NCI-H2171 treated with DMSO at 0.1 percent for 48 hours (cell line): Measurements from ENCODE around the gene MYRIP.
"Not testable (repeated sequence)": the region's sequence is repeated elsewhere in the genome, so short reads cannot be mapped to it uniquely, and the experiment has no call there.

Experiments used
- DNase-seq: peaks from one replicate; lab custom pipeline; 2025; lab: John Stamatoyannopoulos, UW

MYRIP gene

GRCh38 chr3:40084424-40084823, 275.0 kb downstream of the MYRIP start:
- DNase-seq: not testable (repeated sequence)

GRCh38 chr3:40086890-40087883, 277.8 kb downstream of the MYRIP start:
- DNase-seq: no peak

DNA sequence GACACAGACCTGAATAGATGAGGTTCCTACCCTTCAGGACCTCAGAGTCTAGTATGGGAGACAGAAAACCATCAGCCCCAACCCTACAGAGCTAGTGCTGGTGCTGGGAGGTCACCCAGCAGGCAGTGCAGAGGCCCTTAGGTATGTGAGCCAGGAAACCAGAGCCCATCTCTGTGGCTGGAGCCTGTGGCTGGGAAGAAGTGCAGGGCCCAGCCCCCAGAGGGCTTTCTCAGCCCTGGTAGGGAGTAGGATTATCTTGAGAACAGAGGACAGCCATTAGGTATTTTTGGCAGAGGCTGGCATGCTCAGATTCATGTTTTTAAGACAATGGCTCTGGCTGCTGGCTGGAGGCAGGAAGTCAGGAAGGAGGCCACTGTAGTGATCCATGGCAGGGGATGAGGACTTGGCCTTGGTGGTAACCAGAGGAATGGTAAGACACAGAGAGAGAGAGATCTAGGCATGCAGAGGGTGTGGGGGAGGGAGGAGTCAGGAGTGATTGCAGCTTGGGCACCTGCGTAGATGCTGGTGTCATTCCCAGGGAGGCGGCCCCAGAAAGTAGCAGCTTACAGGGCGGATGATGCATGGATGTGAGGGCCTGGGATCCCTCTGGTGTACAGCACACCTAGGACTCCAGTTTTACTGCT, 279.2 kb downstream of the MYRIP start:
- no peak for DNase-seq

GRCh38 chr3:40096661-40097111, 287.3 kb downstream of the MYRIP start:
- DNase-seq: no peak

DNA sequence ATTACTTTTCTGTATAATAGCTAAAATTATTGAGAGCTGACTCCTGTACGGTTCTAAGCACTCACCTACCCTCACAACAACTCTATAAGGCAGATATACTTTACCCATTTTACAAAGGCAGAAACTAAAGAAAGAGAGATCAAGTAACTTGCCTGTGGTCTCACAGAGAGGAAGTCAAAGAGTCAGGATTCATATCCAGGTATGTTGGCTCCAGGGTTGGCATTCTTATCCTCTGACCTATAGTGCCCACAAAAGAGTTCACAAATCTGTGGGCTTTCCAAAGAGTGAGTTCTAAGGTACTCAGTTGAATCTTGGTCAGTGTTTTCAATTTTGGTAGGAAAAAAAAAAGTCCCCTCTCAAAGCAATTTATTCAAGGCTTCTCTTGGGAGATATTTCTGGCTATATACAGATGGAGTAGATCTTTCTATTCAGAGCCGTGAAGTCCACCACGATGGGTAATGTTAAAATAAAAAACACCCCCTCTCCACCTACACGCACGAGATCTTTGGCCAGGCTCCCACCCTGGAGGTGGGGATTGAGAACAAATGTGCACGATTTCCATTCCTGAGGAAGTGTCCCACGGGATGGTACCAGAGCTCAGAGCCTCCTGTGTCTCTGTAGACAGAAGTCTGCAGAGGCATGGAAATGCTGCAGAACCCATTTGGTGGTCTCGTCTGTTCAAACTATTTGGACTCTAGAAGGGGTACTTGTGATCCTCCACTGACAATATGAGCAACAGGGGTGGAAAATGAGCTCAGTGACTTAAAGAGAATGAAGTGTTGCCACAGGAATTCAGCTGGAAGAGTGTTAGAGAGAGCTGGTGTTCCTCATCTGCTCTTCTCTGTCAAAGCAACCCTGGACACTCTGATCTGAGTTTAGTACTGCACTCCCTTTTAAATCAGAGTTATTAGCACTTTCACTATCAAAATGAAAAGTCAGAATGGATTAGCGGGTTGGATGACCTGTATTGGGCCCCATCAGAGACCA, 288.0 kb downstream of the MYRIP start:
- no peak for DNase-seq

- no peak for DNase-seq
Observed at GRCh38 chr3:40098261-40098759, 288.9 kb downstream of the MYRIP start.

GRCh38 chr3:40099871-40100270, 290.5 kb downstream of the MYRIP start:
- DNase-seq: no peak

- DNase-seq: no peak
Observed at GRCh38 chr3:40102182-40102581, 292.8 kb downstream of the MYRIP start.

GRCh38 chr3:40103829-40104228, 294.4 kb downstream of the MYRIP start:
- no peak for DNase-seq

- DNase-seq: no peak
Observed at GRCh38 chr3:40104441-40104840, 295.0 kb downstream of the MYRIP start.

DNA sequence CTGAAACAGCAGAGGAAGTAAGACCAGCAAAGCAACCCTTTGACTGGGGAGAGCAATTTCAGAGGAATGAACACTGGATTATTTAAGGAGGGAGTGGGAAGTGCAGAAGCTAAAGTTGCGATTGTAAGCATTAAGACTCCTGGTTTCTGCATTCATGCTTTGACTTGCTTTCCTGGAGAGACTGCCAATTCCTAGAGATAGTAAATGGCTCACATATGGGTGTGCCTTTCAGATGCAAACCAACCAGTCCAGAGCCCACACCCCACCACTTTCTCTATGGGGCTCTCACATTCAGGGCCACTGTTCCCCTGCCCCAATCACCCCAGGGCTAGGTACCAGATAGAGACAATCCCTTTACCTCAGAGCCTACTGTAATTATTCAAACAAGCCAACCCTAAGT, 299.2 kb downstream of the MYRIP start:
- DNase-seq: no peak

- DNase-seq: no peak
Observed at GRCh38 chr3:40109641-40110490, 300.5 kb downstream of the MYRIP start.

DNA sequence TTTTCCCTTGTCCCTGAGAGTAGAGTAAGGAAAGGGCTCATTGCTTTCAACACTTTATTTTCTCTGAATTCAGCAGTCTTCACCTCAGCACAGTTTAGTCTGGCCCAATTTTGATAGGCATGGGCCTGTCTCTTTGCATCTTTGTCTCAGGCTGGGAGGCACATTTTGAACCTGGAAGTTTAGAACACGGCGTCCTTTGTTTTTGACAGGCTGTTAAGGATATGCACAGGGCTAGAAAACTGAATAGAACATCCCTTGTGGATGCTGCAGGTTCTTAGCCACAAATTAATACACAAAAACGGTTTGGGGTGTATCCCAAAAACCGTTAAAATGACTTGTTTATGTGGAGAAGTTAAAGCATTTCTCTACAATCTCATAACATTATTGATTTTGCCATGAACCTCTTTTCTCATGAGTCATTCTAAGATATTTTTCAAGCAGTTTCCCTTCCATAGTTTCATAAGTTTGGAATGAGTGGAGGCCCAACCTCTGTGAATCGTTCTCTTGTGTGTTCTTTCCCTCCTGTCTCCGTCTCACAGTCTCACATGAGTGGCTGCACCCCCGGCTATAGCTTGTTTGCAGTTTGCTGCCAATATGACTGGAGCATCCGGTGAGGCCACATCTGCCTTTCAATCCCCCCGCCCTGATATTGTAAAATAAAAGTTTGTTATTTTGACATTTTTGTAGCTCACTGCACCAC, 307.2 kb downstream of the MYRIP start:
- no peak for DNase-seq

GRCh38 chr3:40118091-40118490, 308.7 kb downstream of the MYRIP start:
- no peak for DNase-seq

DNA sequence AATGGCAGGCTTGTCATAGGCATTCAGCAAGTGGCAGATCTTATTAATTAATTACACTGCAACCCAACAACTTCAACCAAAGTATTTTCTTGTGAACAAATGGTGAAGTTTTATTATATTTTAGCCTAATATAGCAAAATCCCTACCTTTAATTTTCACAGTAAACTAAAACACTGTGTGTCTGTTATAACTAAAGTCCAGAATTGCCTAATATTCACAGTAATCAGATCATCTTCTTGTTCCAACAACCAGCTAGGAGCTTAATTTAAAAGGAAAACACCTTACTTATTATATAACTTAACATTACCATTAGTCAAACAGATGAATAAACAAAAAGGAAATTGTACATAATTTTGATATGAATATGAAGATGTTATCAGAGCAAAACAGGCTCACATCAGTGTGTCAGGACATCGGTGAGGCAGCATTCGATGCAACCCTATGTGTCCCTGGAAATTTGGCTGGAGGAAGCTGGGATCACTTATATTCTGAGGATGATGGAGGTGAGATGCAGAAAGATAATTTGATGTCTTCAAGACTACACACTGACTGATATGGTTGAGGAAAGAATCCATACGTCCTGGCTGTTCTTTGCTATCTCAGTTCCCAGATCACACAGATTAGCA, 310.8 kb downstream of the MYRIP start:
- DNase-seq: no peak

GRCh38 chr3:40120806-40121205, 311.4 kb downstream of the MYRIP start:
- peak; percentile 53 for DNase-seq

GRCh38 chr3:40124918-40125317, 315.5 kb downstream of the MYRIP start:
- DNase-seq: no peak

GRCh38 chr3:40128166-40128565, 318.8 kb downstream of the MYRIP start:
- no peak for DNase-seq

- no peak for DNase-seq
Observed at GRCh38 chr3:40129510-40129909, 320.1 kb downstream of the MYRIP start.

- no peak for DNase-seq
Observed at GRCh38 chr3:40129981-40130380, 320.6 kb downstream of the MYRIP start.
